Activated CD8-positive, alpha-beta T cell treated with anti-CD3 and anti-CD28 coated beads for 36 hours (primary cell): Measurements from ENCODE around the gene CAPG. TPM values are rescaled to one million over a fixed set of nuclear protein-coding genes. Genes with fewer than 3 reads are reported as not detected.

Source experiments
- ATAC-seq: fragments of 200-7000 bp; cut with Tn5 transposase; one replicate; pipeline ENCODE4 v1.10.0; 2021; ENCODE audit warnings: mild to moderate bottlenecking, moderate library complexity
- CTCF ChIA-PET: fragments of 350-600 bp; sonication (Branson Sonifier 250); formaldehyde crosslinking; loops from one replicate; lab custom pipeline; 2021; ENCODE audit warnings: antibody characterized with exemption; lab: Charles Lee
- POLR2A ChIA-PET: fragments of 350-600 bp; sonication (Branson Sonifier 250); formaldehyde crosslinking; loops from one replicate; lab custom pipeline; 2021; ENCODE audit warnings: antibody characterized with exemption; lab: Charles Lee
- DNase-seq: peaks from one replicate; pipeline ENCODE4 v3.0.0-alpha.2; 2020
- H3K27ac Mint-ChIP-seq: one replicate; pipeline ENCODE4 v1.8.0; 2021; ENCODE audit warnings: mild to moderate bottlenecking, mixed read lengths
- H3K27me3 Mint-ChIP-seq: one replicate; pipeline ENCODE4 v1.8.0; 2021; ENCODE audit warnings: mixed read lengths
- H3K36me3 Mint-ChIP-seq: one replicate; pipeline ENCODE4 v1.8.0; 2021; ENCODE audit warnings: low read depth, mixed read lengths
- H3K4me1 Mint-ChIP-seq: one replicate; pipeline ENCODE4 v1.8.0; 2021; ENCODE audit warnings: low read depth, mixed read lengths
- H3K4me3 Mint-ChIP-seq: one replicate; pipeline ENCODE4 v1.8.0; 2021; ENCODE audit warnings: mild to moderate bottlenecking, moderate library complexity, mixed read lengths
- H3K9me3 Mint-ChIP-seq: one replicate; pipeline ENCODE4 v1.8.0; 2021; ENCODE audit warnings: mixed read lengths
- intact Hi-C: fragments of 100-400 bp; cut with micrococcal nuclease; formaldehyde crosslinking; loops from one replicate; pipeline ENCODE4 v1.10.0; 2022
- total RNA-seq, 2 experiments: library from RNA; stranded (reverse); gene quantifications; one replicate each; pipeline ENCODE4 v1.2.3, GENCODE V29; 2021
- TF ChIP-seq, protein P1 (sequence below): fragments of 200-600 bp; IDR thresholded peaks from one replicate; pipeline ENCODE4 v1.8.0; 2022; ENCODE audit warnings: antibody characterized with exemption, mild to moderate bottlenecking

CAPG gene
- total RNA-seq, 2 experiments from 2014 or later = 18.7 to 19.3 TPM

DNA sequence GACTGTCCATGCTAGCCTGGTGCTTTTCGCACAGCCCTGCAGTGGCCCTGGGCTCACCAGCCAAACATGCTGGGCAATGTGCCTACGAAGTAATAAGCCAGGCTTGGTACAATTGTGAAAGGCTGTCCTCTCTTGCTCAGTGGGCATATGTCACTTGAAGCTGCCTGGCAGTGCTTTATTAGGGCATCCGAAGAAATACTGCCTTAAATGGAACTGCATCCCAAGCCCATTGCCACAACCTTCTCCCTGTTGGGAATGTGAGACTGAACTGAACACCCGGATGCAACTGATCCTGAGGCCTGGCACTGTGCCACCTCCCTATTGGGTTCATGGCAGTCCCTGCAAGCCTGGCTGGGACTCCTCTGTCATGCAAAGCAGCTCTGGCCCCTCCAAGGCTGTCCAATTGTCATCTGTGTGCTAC, 15.9 kb downstream of the CAPG start:
- DNase-seq (no peak), ATAC-seq (no peak)
- TF ChIP-seq, protein P1, sequence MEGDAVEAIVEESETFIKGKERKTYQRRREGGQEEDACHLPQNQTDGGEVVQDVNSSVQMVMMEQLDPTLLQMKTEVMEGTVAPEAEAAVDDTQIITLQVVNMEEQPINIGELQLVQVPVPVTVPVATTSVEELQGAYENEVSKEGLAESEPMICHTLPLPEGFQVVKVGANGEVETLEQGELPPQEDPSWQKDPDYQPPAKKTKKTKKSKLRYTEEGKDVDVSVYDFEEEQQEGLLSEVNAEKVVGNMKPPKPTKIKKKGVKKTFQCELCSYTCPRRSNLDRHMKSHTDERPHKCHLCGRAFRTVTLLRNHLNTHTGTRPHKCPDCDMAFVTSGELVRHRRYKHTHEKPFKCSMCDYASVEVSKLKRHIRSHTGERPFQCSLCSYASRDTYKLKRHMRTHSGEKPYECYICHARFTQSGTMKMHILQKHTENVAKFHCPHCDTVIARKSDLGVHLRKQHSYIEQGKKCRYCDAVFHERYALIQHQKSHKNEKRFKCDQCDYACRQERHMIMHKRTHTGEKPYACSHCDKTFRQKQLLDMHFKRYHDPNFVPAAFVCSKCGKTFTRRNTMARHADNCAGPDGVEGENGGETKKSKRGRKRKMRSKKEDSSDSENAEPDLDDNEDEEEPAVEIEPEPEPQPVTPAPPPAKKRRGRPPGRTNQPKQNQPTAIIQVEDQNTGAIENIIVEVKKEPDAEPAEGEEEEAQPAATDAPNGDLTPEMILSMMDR = no peak
- Mint-ChIP-seq H3K27me3 (no peaks in the 10 kb centered on the region), H3K4me3 (no peak overlapping the region), H3K4me1 (peaks cover 6% of the 10 kb centered on the region), H3K36me3 (no peaks in the 10 kb centered on the region), H3K27ac (no peak overlapping the region), H3K9me3 (no peaks in the 10 kb centered on the region)
- CTCF ChIA-PET = interaction anchor here (0.9 to 8.7 kb wide), 2 partner anchors 62 to 157 kb away, joined by 3 to 108 read pairs; no protein-coding TSS in a partner anchor
- POLR2A ChIA-PET = interaction anchor here (0.6 to 2.0 kb wide), 5 partner anchors 10 to 152 kb away, joined by 3 to 9 read pairs (median 3); no protein-coding TSS in a partner anchor
- intact Hi-C loops = no loop called here

DNA sequence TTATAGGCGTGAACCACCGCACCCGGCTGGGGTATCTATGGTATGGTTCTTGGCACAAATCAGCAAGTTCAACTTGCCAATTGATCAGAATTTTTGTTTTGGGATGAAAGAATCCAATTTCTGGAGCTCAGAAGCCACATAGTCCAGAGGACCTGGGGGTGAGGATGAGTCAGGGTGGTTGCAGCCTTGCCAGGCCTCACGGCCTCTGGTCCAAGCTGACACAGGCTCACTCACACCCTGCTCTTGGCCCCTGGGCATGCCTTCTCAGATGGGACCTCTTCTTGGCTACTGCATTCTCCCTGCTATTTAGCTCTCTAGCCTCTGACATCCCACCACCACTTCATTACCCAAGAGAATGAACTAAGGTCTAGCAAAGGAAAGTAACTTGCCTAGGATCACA, 16.3 kb downstream of the CAPG start:
- TF ChIP-seq, protein P1 = no peak
- intact Hi-C loops = no loop called here
- ChIA-PET CTCF (interaction anchor here (0.9 to 8.7 kb wide), 3 partner anchors 62 to 166 kb away, joined by 3 to 108 read pairs (median 4); no protein-coding TSS in a partner anchor), POLR2A (interaction anchor here (0.5 to 2.0 kb wide), 4 partner anchors 10 to 590 kb away, joined by 3 to 9 read pairs (median 3); no protein-coding TSS in a partner anchor)
- peaks cover 6% of the 10 kb centered on the region for H3K4me1 Mint-ChIP-seq
- no peaks in the 10 kb centered on the region for H3K27me3 Mint-ChIP-seq
- H3K9me3 Mint-ChIP-seq = no peaks in the 10 kb centered on the region
- no peak overlapping the region for H3K27ac Mint-ChIP-seq
- DNase-seq (no peak), ATAC-seq (no peak)
- H3K36me3 Mint-ChIP-seq = no peaks in the 10 kb centered on the region
- H3K4me3 Mint-ChIP-seq = no peak overlapping the region

DNA sequence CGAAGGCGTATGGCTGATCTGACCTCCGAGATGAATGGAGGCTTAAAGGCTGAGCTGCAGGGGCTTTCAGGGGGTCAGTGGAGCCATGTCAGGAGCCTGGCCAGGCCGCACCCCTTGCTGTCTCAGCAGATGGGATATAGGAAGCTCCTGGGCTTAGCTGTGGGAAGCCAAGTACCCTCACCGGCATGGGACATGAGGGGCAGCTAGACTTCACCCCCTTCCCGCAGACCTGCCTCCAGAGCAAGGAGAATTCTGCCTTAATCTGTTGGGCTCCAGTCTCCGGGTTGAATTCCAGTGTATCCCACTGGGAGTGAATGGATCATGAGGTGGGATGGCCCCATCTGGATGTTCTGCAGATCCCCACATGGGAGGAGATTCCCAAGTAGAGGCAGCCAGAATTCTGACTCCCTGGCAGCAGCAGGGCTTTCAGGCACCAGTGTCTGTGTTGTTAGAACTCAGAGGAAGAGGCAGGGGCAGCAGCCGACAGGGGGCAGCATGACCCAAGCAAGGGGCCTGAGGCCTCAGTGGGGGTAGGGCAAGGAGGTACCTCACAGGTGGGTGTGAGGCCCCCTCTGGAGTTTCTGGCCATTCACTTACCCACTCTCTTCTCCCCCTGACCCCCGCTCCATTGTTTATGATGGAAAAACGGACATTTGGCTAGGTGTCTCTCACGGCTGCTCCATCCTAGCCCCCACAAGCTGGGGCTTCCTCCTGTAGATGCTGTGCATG, 19.1 kb downstream of the CAPG start:
- Mint-ChIP-seq H3K4me1 (peaks cover 3% of the 10 kb centered on the region), H3K4me3 (no peak overlapping the region), H3K36me3 (no peaks in the 10 kb centered on the region), H3K27ac (no peak overlapping the region), H3K27me3 (no peaks in the 10 kb centered on the region), H3K9me3 (no peaks in the 10 kb centered on the region)
- intact Hi-C loops = loop anchor here (1.0 kb wide), 1 partner anchor 161 kb away; no protein-coding TSS in a partner anchor
- ChIA-PET CTCF (interaction anchor here (0.6 to 8.7 kb wide), 23 partner anchors 8 to 169 kb away, joined by 3 to 108 read pairs (median 3); partner anchors contain the start of genes ELMOD3, GGCX, RETSAT and SH2D6), POLR2A (interaction anchor here (0.9 to 1.9 kb wide), 4 partner anchors 147 to 161 kb away, joined by 3 to 6 read pairs (median 4); partner anchors contain the start of gene MAT2A)
- DNase-seq = peak; percentile 85
- peak; percentile 88 for ATAC-seq
- TF ChIP-seq, protein P1 = peak; percentile 67

DNA sequence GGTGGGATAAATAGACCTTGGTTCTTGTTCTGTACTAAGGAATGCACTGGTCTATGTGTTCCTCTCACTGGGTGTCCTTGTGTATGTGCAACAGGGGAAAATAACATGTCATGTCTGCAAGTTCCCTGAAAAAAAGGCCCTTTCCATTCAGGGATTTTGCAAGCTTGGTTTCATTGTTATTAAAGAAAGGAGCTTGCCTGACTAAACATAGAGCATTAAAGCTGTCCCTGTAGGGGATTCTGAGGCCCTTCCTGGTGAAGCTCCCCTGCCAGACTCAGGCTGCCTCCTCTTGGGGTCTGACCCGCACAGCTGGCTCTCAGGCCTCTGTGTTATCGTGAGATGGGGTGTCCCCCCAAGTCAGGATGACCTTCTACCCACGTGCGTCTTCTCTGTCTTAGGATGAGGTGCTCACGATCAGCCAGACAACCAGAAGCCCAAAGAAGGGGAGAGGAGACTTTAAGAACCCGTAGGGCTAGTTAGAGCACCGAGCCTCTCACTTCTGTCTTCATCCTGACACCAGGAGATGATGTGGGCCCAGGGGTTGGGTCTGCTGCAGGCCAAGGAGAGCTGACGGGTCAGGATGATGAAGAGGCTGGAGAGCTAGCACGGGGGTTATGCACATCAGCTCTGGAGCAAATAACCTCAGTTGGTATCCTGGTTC, 21.2 kb downstream of the CAPG start:
- Mint-ChIP-seq H3K27ac (no peak overlapping the region), H3K27me3 (no peaks in the 10 kb centered on the region), H3K4me1 (peaks cover 3% of the 10 kb centered on the region), H3K9me3 (no peaks in the 10 kb centered on the region), H3K4me3 (no peak overlapping the region), H3K36me3 (no peaks in the 10 kb centered on the region)
- DNase-seq = no peak
- TF ChIP-seq, protein P1 = no peak
- ChIA-PET POLR2A (interaction anchor here (1.1 to 1.9 kb wide), 5 partner anchors 34 to 158 kb away, joined by 3 to 6 read pairs (median 3); partner anchors contain the start of genes ELMOD3, MAT2A and RETSAT), CTCF (interaction anchor here (1.0 to 8.7 kb wide), 8 partner anchors 19 to 248 kb away, joined by 3 to 108 read pairs (median 4); partner anchors contain the start of gene SH2D6)
- ATAC-seq = no peak
- intact Hi-C loops = no loop called here
